HepG2 (cell line): Measurements from ENCODE around the gene CROCC. TPM values are rescaled to one million over a fixed set of nuclear protein-coding genes. Genes with fewer than 3 reads are reported as not detected.

ENCODE experiments used
- ATAC-seq: fragments of 200-7000 bp; cut with Tn5 transposase; 3 replicates; pipeline ENCODE4 v1.9.1; 2020; ENCODE audit warnings: mild to moderate bottlenecking, moderate library complexity
- BruUV-seq: library from RNA; stranded (reverse); fragments of 400-500 nt; replicated peaks from 2 replicates; lab custom pipeline; 2021; lab: Mats Ljungman, UMichigan
- CTCF ChIA-PET: fragments of 300-600 bp; formaldehyde crosslinking; extraction: SDS; loops from one replicate; lab custom pipeline; 2021; ENCODE audit warnings: low total read pairs, inconsistent platforms, low intra/inter-chr PET ratio; lab: Yijun Ruan, JAX
- POLR2A ChIA-PET: fragments of 350-600 bp; sonication (Branson Sonifier 250); formaldehyde crosslinking; loops from one replicate; lab custom pipeline; 2020; ENCODE audit warnings: antibody characterized with exemption, inconsistent platforms; lab: Yijun Ruan, JAX
- DNase-seq: peaks from one replicate; pipeline ENCODE4 v3.0.0-alpha.2; 2015; ENCODE audit warnings: low spot score
- FAIRE-seq: peaks from 3 replicates; lab custom pipeline; 2011; peaks lifted over from hg19 to GRCh38; lab: Jason Lieb, UNC
- H2AFZ ChIP-seq: one replicate; pipeline ENCODE4 v1.6.1; 2011; ENCODE audit warnings: low read length, inconsistent platforms
- H3K27ac ChIP-seq: fragments of 300-600 bp; 3 replicates; pipeline ENCODE4 v1.8.0; 2011; ENCODE audit warnings: mixed run types, mild to moderate bottlenecking, mixed read lengths, low read length, inconsistent platforms; ENCODE audit not compliant: insufficient read depth; ENCODE audit errors: extremely low read length
- H3K27me3 ChIP-seq, 2 experiments: fragments of 200-600 bp in 1 of 2; 2 replicates in 1 of 2; 3 replicates in 1 of 2; pipeline versions ENCODE4 v1.6.0 to v1.8.0; 2011; ENCODE audit warnings: low read length in 2 of 2, mild to moderate bottlenecking in 2 of 2, moderate library complexity in 2 of 2, inconsistent platforms in 1 of 2; ENCODE audit not compliant: insufficient read depth in 2 of 2, control insufficient read depth in 1 of 2
- H3K36me3 ChIP-seq, 2 experiments: fragments of 200-600 bp in 1 of 2; replicated peaks in 1 of 2; 2 replicates in 1 of 2; 3 replicates in 1 of 2; pipeline versions ENCODE4 v1.5.1 to v1.8.0; 2011; ENCODE audit warnings: low read length in 2 of 2, inconsistent platforms in 1 of 2; ENCODE audit not compliant: insufficient read depth in 2 of 2, control insufficient read depth in 1 of 2
- H3K4me1 ChIP-seq: 2 replicates; pipeline ENCODE4 v1.5.1; 2012; ENCODE audit warnings: low read length, inconsistent platforms; ENCODE audit not compliant: insufficient read depth
- H3K4me2 ChIP-seq: 2 replicates; pipeline ENCODE4 v1.6.0; 2011; ENCODE audit warnings: low read depth, low read length, inconsistent platforms
- H3K4me3 ChIP-seq, 3 experiments: fragments of 200-600 bp in 1 of 3; sonication (generic), shearing (Covaris generic) in 1 of 3; replicated peaks in 1 of 3; 2 replicates each; pipeline ENCODE4 v1.5.1; 2011 to 2016; ENCODE audit warnings: low read length in 3 of 3, inconsistent platforms in 2 of 3, low read depth in 2 of 3, mild to moderate bottlenecking in 2 of 3, control low read depth in 1 of 3, mixed read lengths in 1 of 3; ENCODE audit not compliant: insufficient read depth in 1 of 3
- H3K79me2 ChIP-seq: one replicate; pipeline ENCODE4 v1.6.1; 2011; ENCODE audit warnings: low read length, inconsistent platforms; ENCODE audit not compliant: insufficient read depth
- H3K9ac ChIP-seq: 2 replicates; pipeline ENCODE4 v1.6.0; 2011; ENCODE audit warnings: mild to moderate bottlenecking, low read depth, low read length, inconsistent platforms; ENCODE audit not compliant: insufficient read depth
- H3K9me3 ChIP-seq: 2 replicates; pipeline ENCODE4 v1.5.1; 2012; ENCODE audit warnings: mild to moderate bottlenecking, low read length
- H4K20me1 ChIP-seq: 2 replicates; pipeline ENCODE4 v1.6.0; 2011; ENCODE audit warnings: inconsistent platforms, mild to moderate bottlenecking, low read length, moderate library complexity; ENCODE audit not compliant: insufficient read depth
- ZNF782 ChIP-seq: sonication (generic); formaldehyde crosslinking; IDR thresholded peaks from 2 replicates; pipeline ENCODE4 v1.4.0; 2020; ENCODE audit warnings: missing genetic modification reagents, mild to moderate bottlenecking, borderline replicate concordance
- WGBS: methylation state at CpG from one replicate; pipeline ENCODE4 v1.1.6; 2017; ENCODE audit warnings: low lambda C conversion rate; 5-methylcytosine and 5-hydroxymethylcytosine counted together
- in situ Hi-C: cut with HindIII; loops from 2 replicates; pipeline ENCODE4 v1.10.0; 2017; ENCODE audit warnings: low pct_unique_long_range_greater_than_20kb; ENCODE audit not compliant: extremely low pct_ligation_motif_present
- intact Hi-C: fragments of 100-400 bp; cut with micrococcal nuclease; formaldehyde crosslinking; loops from one replicate; pipeline ENCODE4 v1.10.0; 2022; ENCODE audit not compliant: unreplicated experiment
- polyA plus RNA-seq, 8 experiments: library from polyadenylated mRNA; depleted of rRNA in 3 of 8; stranded (reverse) in 7 of 8; unstranded in 1 of 8; fragments of >200 nt; fragmentation: Illumina TruSeq in 4 of 8; extraction: Trizol in 4 of 8; gene quantifications; 2 replicates each; pipeline versions ENCODE4 v1.2.1 to v1.2.3, GENCODE V29; 2011 to 2016; ENCODE audit warnings: low read depth in 4 of 8, missing spikeins in 1 of 8, mixed read lengths in 1 of 8; ENCODE audit not compliant: insufficient read depth in 1 of 8
- total RNA-seq, 5 experiments: library from RNA; depleted of rRNA; stranded (reverse); fragments of >200 nt; fragmentation: Illumina TruSeq; extraction: Trizol; gene quantifications; 2 replicates each; pipeline ENCODE4 v1.2.3, GENCODE V29; 2016; ENCODE audit warnings: low read depth in 1 of 5
- TF ChIP-seq, protein P1 (sequence below), 2 experiments: sonication (generic) in 1 of 2; formaldehyde crosslinking in 1 of 2; IDR thresholded peaks; 2 replicates each; pipeline versions ENCODE4 v1.5.1 to v1.6.1; 2011 to 2020; ENCODE audit warnings: borderline replicate concordance in 1 of 2, low read depth in 1 of 2, low read length in 1 of 2, mild to moderate bottlenecking in 1 of 2, missing genetic modification reagents in 1 of 2, moderate library complexity in 1 of 2
- TF ChIP-seq, protein P2 (sequence below): sonication (generic); formaldehyde crosslinking; IDR thresholded peaks from 2 replicates; pipeline ENCODE4 v1.9.0; 2022; ENCODE audit warnings: missing genetic modification reagents, mild to moderate bottlenecking, borderline replicate concordance

The CROCC gene
- total and polyA plus RNA-seq, 2 of the 13 experiments (the other 11 are each of a cell fraction or from before 2014, with no cell fraction given), result 7.8 to 15.5 TPM

DNA sequence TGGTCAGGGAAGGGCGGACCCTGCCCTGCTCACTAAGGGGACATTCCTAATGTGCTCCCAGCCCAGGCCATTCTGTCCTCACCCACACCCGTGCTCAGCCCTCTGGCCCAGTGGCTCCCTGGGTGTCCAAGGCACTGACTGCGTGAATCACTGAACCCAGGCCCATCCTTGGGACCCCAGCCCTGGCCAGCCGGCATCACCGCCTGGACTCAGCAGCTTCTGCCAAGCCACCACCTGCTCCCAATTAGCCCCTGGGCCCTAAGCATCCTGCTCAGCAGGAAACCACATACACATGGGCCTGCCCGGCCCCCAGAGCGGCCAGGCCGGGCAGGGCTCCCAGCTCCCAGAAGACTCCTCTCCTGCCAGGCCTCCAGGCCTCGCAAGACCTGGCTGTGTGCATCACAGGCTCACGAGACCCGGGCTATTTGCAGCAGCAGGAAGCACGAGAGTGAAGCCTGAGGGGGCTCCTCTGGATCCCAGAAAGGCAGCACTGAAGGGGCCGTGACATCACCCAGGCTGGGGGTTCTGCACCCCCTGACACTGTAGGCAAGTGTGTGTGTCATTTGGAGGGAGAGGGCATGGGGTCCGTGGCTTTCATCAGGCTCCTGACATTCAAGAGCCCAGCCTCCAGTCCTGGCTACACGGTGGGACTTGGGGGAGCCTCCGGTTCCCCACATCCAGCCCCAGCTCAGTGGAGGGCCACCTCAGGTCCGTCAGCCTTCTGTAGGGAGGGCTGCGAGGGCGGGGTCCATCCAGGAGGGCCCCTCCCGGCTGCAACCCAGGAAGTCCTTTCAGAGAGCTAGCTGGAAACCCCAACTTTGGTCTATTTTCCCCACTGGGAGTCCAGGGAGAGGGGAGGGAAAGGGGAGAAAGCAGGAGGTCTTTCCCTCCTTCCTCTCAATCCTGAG is 57.1 kb downstream of the CROCC start (continued):
- TF ChIP-seq, protein P1, sequence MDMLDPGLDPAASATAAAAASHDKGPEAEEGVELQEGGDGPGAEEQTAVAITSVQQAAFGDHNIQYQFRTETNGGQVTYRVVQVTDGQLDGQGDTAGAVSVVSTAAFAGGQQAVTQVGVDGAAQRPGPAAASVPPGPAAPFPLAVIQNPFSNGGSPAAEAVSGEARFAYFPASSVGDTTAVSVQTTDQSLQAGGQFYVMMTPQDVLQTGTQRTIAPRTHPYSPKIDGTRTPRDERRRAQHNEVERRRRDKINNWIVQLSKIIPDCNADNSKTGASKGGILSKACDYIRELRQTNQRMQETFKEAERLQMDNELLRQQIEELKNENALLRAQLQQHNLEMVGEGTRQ (IDR thresholded peaks at IDR 0.05; ENCODE audit: low read depth, low read length), result no peak
- TF ChIP-seq, protein P1 (CRISPR knock-in tag; IDR thresholded peaks at IDR 0.05; ENCODE audit: borderline replicate concordance), result no peak

DNA sequence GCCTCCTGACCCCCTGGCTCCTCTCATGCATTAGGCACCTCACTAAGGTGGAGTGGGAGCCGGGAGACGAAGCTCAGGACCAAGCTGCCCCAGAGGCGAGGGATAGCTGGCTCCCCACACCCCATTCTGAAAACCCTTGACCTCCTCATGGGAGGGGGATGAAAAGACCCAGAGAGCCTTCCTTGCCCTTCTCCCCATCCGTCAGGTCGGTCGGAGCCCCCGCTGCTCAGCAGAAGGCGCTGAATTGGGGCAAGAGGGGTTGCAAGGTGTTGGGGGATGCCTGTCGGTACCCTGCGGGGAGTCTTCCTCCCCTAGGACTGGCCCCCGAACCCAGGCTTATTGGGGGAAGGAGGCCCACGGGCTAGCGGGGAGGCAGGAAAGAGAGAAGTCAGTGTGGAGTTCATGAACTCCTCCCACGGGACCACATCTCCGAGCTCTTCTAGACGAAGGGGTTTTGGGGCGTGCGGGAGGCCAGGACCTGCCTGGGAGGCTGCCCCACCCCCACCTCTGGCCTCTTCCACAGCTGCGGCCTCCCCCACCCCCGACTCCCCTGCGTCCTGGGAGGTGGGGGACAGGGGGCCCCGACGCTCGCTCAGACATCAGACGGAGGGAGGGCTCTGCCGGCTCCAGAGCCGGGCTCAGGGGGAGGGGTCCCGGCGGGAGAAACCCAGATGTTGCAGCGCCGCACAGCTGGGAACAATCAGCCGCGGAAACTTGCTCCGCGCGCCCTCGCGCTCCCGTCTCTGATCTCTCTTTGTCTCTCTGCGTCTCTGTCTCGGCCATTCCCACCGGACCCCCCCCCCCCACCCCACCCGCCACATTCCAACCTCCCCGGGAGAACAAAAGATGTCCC is 58.0 kb downstream of the CROCC start:
- Histone ChIP-seq H3K36me3 (no peaks in the 10 kb centered on the region), H3K79me2 (no peaks in the 10 kb centered on the region), H3K4me1 (peaks cover 41% of the 10 kb centered on the region), H3K9me3 (no peaks in the 10 kb centered on the region), H2AFZ (no peak overlapping the region), H3K9ac (no peak overlapping the region), H3K27ac (no peak overlapping the region), H3K4me3 (peak overlapping the region in 2 of 3 experiments; percentile 34 to 54; a peak in 3 of 6 replicates), H3K4me2 (peak overlapping the region; percentile 36; the same call in 1 of the 2 replicates), H4K20me1 (no peaks in the 10 kb centered on the region), H3K27me3 (peaks cover 4 to 30% of the 10 kb centered on the region in 2 experiments; a peak in 3 of 5 replicates)
- POLR2A ChIA-PET, result no interaction called here
- WGBS, result 32% methylated on average over 30 of the region's 44 CpGs
- TF ChIP-seq, protein P2, sequence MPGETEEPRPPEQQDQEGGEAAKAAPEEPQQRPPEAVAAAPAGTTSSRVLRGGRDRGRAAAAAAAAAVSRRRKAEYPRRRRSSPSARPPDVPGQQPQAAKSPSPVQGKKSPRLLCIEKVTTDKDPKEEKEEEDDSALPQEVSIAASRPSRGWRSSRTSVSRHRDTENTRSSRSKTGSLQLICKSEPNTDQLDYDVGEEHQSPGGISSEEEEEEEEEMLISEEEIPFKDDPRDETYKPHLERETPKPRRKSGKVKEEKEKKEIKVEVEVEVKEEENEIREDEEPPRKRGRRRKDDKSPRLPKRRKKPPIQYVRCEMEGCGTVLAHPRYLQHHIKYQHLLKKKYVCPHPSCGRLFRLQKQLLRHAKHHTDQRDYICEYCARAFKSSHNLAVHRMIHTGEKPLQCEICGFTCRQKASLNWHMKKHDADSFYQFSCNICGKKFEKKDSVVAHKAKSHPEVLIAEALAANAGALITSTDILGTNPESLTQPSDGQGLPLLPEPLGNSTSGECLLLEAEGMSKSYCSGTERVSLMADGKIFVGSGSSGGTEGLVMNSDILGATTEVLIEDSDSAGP (CRISPR knock-in tag), result no peak
- no peak for TF ChIP-seq ZNF782 (CRISPR knock-in tag)
- DNase-seq (no peak), ATAC-seq (no peak), FAIRE-seq (no peak)
- CTCF ChIA-PET, result no interaction called here
- BruUV-seq, result no TSS peak
- in situ Hi-C loops, result no loop called here
- intact Hi-C loops, result no loop called here
